Measurements from ENCODE around the gene NUTM2F.

Gene NUTM2F

DNA sequence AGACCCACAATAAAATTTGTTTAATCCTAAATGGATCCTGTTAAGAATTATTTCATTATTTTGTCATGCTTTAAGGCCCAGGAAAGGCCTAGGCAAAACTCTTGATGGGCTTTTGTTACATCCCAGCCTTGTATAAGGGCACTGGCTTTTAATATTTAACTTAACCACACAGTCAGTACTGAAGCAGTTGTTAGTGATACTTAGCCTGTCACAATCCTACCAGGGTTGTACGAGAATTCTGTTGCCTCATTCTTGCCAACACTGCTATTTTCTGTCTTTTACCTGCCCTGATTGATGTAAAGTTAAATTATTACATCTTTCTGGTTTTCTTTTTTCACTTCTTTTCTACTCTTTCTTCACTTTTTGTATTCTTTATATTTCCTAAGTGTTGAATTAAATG is 58.4 kb downstream of the NUTM2F start:
- ChIA-PET POLR2A (no interaction called here), CTCF (no interaction called here)
- Histone ChIP-seq H3K27ac (ENCODE audit: extremely low read depth, low read depth, low read length) (no peak overlapping the region), H3K4me3 (ENCODE audit: low read depth, low read length) (no peak overlapping the region), H3K36me3 (ENCODE audit: control insufficient read depth in 2 of 2, insufficient read depth in 1 of 2, low read length in 2 of 2) (no peaks in the 10 kb centered on the region), H3K9me3 (ENCODE audit: control insufficient read depth, insufficient read depth, low read depth, low read length) (no peaks in the 10 kb centered on the region), H3K4me1 (ENCODE audit: control insufficient read depth, insufficient read depth, low read length) (no peaks in the 10 kb centered on the region)
- TF ChIP-seq ZNF311 (tag by site-specific recombination; IDR thresholded peaks at IDR 0.05; ENCODE audit: borderline replicate concordance): no peak
- no peak for TF ChIP-seq RBAK (tag by site-specific recombination; IDR thresholded peaks at IDR 0.05)
- no peak for TF ChIP-seq WT1 (tag by site-specific recombination; IDR thresholded peaks at IDR 0.05)
- TF ChIP-seq ZNF214 (tag by site-specific recombination; IDR thresholded peaks at IDR 0.05; ENCODE audit: borderline replicate concordance): no peak
- no peak for TF ChIP-seq ZNF423 (tag by site-specific recombination; IDR thresholded peaks at IDR 0.05)

GRCh38 chr9:94269264-94269663 is 59.2 kb downstream of the NUTM2F start:
- TF ChIP-seq, protein P1, sequence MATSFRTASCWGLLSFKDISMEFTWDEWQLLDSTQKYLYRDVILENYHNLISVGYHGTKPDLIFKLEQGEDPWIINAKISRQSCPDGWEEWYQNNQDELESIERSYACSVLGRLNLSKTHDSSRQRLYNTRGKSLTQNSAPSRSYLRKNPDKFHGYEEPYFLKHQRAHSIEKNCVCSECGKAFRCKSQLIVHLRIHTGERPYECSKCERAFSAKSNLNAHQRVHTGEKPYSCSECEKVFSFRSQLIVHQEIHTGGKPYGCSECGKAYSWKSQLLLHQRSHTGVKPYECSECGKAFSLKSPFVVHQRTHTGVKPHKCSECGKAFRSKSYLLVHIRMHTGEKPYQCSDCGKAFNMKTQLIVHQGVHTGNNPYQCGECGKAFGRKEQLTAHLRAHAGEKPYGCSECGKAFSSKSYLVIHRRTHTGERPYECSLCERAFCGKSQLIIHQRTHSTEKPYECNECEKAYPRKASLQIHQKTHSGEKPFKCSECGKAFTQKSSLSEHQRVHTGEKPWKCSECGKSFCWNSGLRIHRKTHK (tag by site-specific recombination; IDR thresholded peaks at IDR 0.05): no peak
- TF ChIP-seq, protein P2, sequence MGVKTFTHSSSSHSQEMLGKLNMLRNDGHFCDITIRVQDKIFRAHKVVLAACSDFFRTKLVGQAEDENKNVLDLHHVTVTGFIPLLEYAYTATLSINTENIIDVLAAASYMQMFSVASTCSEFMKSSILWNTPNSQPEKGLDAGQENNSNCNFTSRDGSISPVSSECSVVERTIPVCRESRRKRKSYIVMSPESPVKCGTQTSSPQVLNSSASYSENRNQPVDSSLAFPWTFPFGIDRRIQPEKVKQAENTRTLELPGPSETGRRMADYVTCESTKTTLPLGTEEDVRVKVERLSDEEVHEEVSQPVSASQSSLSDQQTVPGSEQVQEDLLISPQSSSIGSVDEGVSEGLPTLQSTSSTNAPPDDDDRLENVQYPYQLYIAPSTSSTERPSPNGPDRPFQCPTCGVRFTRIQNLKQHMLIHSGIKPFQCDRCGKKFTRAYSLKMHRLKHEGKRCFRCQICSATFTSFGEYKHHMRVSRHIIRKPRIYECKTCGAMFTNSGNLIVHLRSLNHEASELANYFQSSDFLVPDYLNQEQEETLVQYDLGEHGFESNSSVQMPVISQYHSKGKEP (tag by site-specific recombination; IDR thresholded peaks at IDR 0.05): peak; percentile 85
- Histone ChIP-seq H3K36me3 (ENCODE audit: control insufficient read depth in 2 of 2, insufficient read depth in 1 of 2, low read length in 2 of 2) (no peaks in the 10 kb centered on the region), H3K27ac (ENCODE audit: extremely low read depth, low read depth, low read length) (no peak overlapping the region), H3K9me3 (ENCODE audit: control insufficient read depth, insufficient read depth, low read depth, low read length) (no peaks in the 10 kb centered on the region), H3K4me3 (ENCODE audit: low read depth, low read length) (no peak overlapping the region), H3K4me1 (ENCODE audit: control insufficient read depth, insufficient read depth, low read length) (no peaks in the 10 kb centered on the region)
- ChIA-PET POLR2A (interaction anchor here (0.6 kb wide), 1 partner anchor 12 kb away, joined by 4 read pairs; no protein-coding TSS in a partner anchor), CTCF (interaction anchor here (0.6 kb wide), 2 partner anchors 165 to 245 kb away, joined by 4 to 6 read pairs; no protein-coding TSS in a partner anchor)
